HL-60/S4 (cell line): ENCODE data around the gene CKB.

Source experiments
- in situ Hi-C: fragments of 300-500 bp; cut with MboI; formaldehyde crosslinking; loops from 2 replicates; pipeline ENCODE4 v1.14.3; 2022; ENCODE audit warnings: low sequenced_read_pairs

The CKB gene

GRCh38 chr14:103501041-103501870, 21.4 kb downstream of the CKB start:
- in situ Hi-C loops, result loop anchor here (5.0 kb wide), 1 partner anchor 46 kb away; no protein-coding TSS in a partner anchor

GRCh38 chr14:103500148-103500990, 22.3 kb downstream of the CKB start:
- in situ Hi-C loops, result loop anchor here (5.0 kb wide), 1 partner anchor 47 kb away; no protein-coding TSS in a partner anchor

GRCh38 chr14:103499709-103500108, 22.9 kb downstream of the CKB start:
- in situ Hi-C loops, result loop anchor here (5.0 kb wide), 1 partner anchor 48 kb away; no protein-coding TSS in a partner anchor

GRCh38 chr14:103496776-103497175, 25.9 kb downstream of the CKB start:
- in situ Hi-C loops, result no loop called here

- in situ Hi-C loops, result no loop called here
These were observed 26.8 kb downstream of the CKB start for GRCh38 chr14:103495854-103496253.

- in situ Hi-C loops, result no loop called here
These were observed 30.3 kb downstream of the CKB start for GRCh38 chr14:103492156-103492925.

- in situ Hi-C loops, result no loop called here
These were observed 30.9 kb downstream of the CKB start for GRCh38 chr14:103491691-103492090.

- in situ Hi-C loops, result no loop called here
These were observed 33.0 kb downstream of the CKB start for GRCh38 chr14:103489621-103490020.

GRCh38 chr14:103488960-103489359, 33.7 kb downstream of the CKB start:
- in situ Hi-C loops, result no loop called here

- in situ Hi-C loops, result no loop called here
These were observed 34.6 kb downstream of the CKB start for GRCh38 chr14:103488071-103488470.

- in situ Hi-C loops, result no loop called here
These were observed 37.1 kb downstream of the CKB start for GRCh38 chr14:103485504-103485903.

- in situ Hi-C loops, result no loop called here
These were observed 39.0 kb downstream of the CKB start for GRCh38 chr14:103483600-103483999.

- in situ Hi-C loops, result no loop called here
These were observed 42.0 kb downstream of the CKB start for GRCh38 chr14:103480595-103480994.

- in situ Hi-C loops, result no loop called here
These were observed 46.0 kb downstream of the CKB start for GRCh38 chr14:103476631-103477030.

- in situ Hi-C loops, result no loop called here
These were observed 46.6 kb downstream of the CKB start for GRCh38 chr14:103476065-103476464.

- in situ Hi-C loops, result no loop called here
These were observed 47.7 kb downstream of the CKB start for GRCh38 chr14:103474893-103475292.

- in situ Hi-C loops, result no loop called here
These were observed 49.7 kb downstream of the CKB start for GRCh38 chr14:103472939-103473338.
